Neural progenitor cell (in vitro differentiated cells): ENCODE results near the gene ARFIP2.

Source experiments
- EZH2 ChIP-seq: fragments of 200-600 bp; sonication (generic); IDR thresholded peaks from 2 replicates; pipeline ENCODE4 v1.6.1; 2017; ENCODE audit warnings: antibody characterized with exemption, mild to moderate bottlenecking, moderate library complexity
- EZH2phosphoT487 ChIP-seq: fragments of 200-600 bp; sonication (generic); IDR thresholded peaks from 2 replicates; pipeline ENCODE4 v1.6.1; 2017; ENCODE audit warnings: antibody characterized with exemption
- TF ChIP-seq, protein P1 (sequence below): fragments of 200-600 bp; sonication (generic); IDR thresholded peaks from 2 replicates; pipeline ENCODE4 v1.5.1; 2017; ENCODE audit warnings: antibody characterized with exemption, mild to moderate bottlenecking

DNA sequence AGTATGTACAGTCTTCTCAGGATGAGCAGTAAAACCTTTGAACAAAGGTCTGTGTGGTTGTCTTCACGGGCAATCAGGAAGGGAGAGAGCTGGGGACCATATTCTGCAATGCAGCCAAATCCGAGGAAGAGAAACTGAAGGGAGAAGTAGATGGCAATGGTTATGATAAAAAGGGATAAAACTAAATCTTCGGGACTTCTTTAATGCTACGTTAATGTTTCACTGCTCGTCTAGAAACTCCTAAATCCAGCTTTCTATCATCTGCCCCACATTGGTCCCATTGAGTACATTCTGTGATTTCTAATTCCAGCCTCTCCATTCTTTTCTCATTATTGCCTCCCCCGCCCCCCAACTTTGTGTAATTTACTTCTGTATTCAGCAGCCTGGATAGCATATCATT lies 1.9 kb upstream of the ARFIP2 start:
- TF ChIP-seq, protein P1, sequence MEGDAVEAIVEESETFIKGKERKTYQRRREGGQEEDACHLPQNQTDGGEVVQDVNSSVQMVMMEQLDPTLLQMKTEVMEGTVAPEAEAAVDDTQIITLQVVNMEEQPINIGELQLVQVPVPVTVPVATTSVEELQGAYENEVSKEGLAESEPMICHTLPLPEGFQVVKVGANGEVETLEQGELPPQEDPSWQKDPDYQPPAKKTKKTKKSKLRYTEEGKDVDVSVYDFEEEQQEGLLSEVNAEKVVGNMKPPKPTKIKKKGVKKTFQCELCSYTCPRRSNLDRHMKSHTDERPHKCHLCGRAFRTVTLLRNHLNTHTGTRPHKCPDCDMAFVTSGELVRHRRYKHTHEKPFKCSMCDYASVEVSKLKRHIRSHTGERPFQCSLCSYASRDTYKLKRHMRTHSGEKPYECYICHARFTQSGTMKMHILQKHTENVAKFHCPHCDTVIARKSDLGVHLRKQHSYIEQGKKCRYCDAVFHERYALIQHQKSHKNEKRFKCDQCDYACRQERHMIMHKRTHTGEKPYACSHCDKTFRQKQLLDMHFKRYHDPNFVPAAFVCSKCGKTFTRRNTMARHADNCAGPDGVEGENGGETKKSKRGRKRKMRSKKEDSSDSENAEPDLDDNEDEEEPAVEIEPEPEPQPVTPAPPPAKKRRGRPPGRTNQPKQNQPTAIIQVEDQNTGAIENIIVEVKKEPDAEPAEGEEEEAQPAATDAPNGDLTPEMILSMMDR, result no peak
- TF ChIP-seq EZH2 (no peak), EZH2phosphoT487 (no peak)
